HG02798 (cell line): Measurements from ENCODE around the gene DENND5A.
"Not testable (repeated sequence)": the region's sequence is repeated elsewhere in the genome, so short reads cannot be mapped to it uniquely, and the experiment has no call there.

Source experiments
- ATAC-seq: cut with Tn5 transposase; IDR thresholded peaks from one replicate; pipeline ENCODE4 v1.9.1; 2021; ENCODE audit warnings: mild to moderate bottlenecking; ENCODE audit not compliant: unreplicated experiment, poor library complexity

The DENND5A gene

GRCh38 chr11:9109858-9110731, 155.1 kb downstream of the DENND5A start:
- no peak for ATAC-seq

- no peak for ATAC-seq
These were observed 160.6 kb downstream of the DENND5A start for GRCh38 chr11:9104580-9104979.

- no peak for ATAC-seq
These were observed 161.4 kb downstream of the DENND5A start for GRCh38 chr11:9103542-9104276.

GRCh38 chr11:9099617-9100016, 165.5 kb downstream of the DENND5A start:
- no peak for ATAC-seq

GRCh38 chr11:9098455-9098854, 166.7 kb downstream of the DENND5A start:
- ATAC-seq: not testable (repeated sequence)

- ATAC-seq: not testable (repeated sequence)
These were observed 167.8 kb downstream of the DENND5A start for GRCh38 chr11:9097186-9097943.

GRCh38 chr11:9096427-9096826, 168.7 kb downstream of the DENND5A start:
- ATAC-seq: no peak

- ATAC-seq: no peak
These were observed 169.7 kb downstream of the DENND5A start for GRCh38 chr11:9095421-9095820.

GRCh38 chr11:9094420-9094819, 170.7 kb downstream of the DENND5A start:
- no peak for ATAC-seq

GRCh38 chr11:9092853-9093778, 172.0 kb downstream of the DENND5A start:
- ATAC-seq: no peak

GRCh38 chr11:9092072-9092471, 173.1 kb downstream of the DENND5A start:
- ATAC-seq: no peak

- ATAC-seq: no peak
These were observed 173.9 kb downstream of the DENND5A start, which contains the start of gene SCUBE2 for GRCh38 chr11:9091044-9091922. Gene SCUBE2 (minus strand): TSS chr11:9091599. CDS start chr11:9091528, 71 bp downstream.

GRCh38 chr11:9090488-9091043, 174.6 kb downstream of the DENND5A start:
- no peak for ATAC-seq

- no peak for ATAC-seq
These were observed 175.5 kb downstream of the DENND5A start for GRCh38 chr11:9089636-9090035.

GRCh38 chr11:9089061-9089460, 176.1 kb downstream of the DENND5A start:
- ATAC-seq: no peak
